ENCODE measurements around the gene IL27RA.

IL27RA gene

DNA sequence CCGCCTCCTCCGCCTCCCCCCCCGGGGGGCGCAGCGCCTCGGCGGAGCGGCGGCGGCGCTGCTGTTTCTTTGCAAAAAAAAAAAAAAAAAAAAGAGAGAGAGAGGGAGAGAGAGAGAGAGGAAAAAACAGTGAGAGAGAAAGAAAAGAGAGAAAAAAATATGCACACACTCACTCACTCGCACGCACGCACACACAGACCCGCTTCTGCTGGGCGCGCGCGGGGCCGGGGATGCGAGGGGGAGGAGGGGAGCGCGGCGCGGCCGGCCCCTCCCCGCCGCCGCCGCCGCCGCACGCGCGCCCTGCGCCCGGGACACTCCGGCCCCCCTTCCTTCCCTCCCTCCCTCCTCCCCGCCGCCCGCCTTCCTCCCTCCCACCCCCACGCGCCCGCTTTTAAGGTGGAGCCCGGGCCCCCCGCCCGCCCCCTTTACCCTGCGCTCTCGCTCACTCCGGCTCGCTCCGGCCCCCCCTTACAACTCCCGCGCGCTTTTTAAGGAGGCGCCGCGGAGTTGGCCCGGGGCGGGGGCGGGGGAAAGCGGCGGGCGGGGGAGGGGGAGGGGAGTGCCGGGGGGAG is 59.0 kb downstream of the IL27RA start, which contains the start of gene SAMD1:
TSS of gene SAMD1 (minus strand) at position 243 of the 572 bp plus-strand sequence.
- peak; percentile 94 for DNase-seq

DNA sequence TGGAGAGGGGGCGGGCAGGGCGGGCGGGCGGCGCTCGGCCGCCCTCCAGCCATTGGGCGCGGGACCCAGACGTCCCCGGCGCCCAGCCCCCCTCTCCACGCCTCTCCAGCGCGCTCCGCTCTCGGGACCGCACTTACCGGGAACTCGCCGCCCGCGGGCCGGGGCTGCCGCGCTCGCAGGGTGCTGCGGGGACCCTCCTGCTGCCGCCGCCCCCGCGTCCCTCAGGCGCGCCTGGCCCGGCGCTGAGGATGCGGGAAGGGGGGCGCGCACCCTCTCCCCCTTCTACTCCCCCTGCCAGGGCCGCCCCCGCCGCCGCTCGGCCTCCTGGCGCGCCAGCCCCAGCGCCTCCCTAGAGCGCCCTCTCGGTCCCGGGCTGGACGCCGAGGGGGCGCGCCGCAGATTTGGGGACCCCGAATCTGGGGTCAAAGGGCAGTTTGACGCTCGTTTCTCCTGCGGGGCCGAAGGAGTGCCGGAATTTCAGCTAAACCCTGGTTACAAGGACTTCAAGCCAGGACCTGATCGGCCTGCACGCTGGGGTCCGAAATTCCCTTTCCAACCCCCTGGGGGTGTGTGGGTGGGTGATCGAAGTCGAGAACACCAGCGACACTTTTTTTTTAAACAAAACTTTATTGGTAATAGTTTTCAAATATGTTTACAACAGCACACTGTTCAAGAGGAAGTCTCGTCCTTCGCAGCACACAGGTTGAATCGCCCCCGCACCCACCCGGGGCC is 59.7 kb downstream of the IL27RA start:
- DNase-seq, result peak; percentile 86

DNA sequence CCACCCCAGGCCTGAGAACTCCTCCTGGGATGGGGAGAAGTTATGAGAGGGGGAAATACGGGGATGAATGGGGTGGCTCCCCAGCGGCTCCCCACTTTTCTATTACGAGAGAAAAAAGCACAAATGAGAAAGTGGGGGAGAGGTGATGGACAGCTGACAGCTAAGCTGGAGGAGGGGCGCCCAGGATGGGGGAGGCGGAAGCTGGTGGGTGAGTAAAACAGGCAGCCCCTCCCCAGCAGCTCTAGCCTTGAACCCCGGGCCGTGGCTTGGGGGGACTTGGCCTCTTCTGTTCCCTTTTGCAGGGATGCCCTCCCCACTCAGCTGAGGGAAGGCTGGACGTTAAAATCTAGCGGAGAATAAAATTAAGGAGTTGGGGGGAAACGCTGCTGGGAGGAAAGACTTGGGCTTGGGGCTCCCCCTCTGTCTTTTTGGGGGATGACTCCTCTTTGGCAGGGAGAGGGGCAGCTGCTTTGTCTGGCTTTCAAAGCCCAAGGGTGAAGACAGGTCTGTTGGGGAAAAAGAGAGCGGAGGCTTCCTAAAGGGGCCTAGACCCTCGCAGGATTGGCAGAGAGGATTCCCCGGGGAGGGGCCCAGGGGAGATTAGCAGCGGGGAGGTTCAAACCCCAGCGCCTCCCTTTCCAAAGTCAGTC is 60.4 kb downstream of the IL27RA start:
- DNase-seq, result peak; percentile 51

DNA sequence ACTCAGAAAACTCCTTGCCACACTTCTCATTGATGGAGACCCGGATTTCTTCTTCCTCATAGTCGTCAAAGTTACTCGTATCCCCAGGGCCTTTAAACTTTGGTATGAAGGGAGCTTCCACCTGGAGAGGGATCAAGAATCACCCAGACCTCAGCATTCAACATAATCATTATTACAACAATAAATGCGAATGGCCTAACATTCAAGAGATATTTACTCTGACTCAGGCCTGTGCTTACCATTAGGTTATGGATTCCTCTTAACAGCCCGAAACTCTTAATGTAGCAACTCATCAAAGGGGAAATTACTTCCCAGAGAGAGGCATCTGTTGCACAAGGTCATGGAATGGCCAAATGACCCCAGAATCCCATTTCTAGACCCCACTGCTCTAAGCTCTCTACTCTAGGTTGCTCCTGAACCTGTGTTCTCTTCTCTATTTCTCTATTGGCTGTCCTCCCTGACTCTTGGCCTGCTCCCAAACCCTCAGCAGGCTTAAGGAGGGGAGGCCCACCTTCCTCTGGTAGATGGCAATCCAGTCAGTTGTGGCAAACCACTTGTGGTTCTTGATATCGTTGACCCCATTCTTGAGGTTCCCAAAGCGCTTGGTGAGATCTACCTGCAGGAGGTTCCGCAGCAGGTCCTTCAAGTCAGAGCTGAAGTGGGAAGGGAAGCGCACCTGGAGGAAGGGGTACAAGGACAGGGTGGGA is 61.7 kb downstream of the IL27RA start:
- DNase-seq, result no peak

DNA sequence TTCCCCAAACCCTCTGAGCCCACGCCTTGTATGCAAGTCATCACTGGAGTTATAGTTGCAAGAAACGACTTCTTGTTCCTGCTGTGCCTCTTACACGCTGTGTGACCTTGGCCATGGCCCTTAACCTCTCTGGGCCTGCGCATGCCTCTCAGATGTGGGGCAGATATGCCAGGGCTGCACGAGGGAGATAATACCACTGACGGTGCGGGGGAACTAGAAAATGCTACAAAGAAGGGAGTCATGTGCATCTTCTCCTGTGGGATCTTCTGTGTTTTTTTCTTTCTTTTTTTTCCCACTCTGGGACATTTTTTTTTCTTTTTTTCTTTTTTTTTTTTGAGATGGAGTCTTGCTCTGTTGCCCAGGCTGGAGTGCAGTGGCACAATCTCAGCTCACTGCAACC is 63.3 kb downstream of the IL27RA start:
- DNase-seq, result no peak

DNA sequence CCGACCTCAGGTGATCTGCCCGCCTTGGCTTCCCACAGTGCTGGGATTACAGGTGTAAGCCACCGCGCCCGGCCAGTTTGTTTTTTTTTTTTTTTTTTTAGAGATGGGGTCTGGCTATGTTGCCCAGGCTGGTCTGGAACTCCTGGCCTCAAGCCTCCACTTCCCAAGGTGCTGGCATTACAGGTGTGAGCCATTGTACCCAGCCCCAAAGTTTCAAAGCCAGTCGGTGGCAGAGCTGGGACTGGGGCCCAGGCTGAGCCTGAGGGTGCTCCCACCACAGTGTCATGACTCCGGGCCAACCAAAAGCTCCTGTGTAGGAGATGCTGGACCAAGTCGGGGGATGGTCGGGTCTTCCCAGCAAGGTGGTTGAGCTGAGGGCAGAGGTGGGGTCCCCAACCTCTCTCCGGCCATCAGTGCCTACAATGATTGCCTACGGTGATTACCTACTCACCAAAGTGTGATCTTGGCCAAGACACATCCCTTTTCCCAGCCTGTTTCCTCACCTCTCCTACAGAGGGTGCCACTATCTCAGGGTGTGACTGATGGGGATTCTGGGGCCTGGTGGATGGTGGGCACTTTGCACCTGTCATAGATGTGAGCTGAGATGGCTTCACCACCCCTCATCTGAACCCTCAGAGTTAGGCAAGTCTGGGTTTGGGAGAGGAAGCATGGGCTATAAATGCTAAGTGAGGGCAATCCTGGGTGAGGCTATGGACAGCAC is 64.9 kb downstream of the IL27RA start:
- DNase-seq, result no peak

DNA sequence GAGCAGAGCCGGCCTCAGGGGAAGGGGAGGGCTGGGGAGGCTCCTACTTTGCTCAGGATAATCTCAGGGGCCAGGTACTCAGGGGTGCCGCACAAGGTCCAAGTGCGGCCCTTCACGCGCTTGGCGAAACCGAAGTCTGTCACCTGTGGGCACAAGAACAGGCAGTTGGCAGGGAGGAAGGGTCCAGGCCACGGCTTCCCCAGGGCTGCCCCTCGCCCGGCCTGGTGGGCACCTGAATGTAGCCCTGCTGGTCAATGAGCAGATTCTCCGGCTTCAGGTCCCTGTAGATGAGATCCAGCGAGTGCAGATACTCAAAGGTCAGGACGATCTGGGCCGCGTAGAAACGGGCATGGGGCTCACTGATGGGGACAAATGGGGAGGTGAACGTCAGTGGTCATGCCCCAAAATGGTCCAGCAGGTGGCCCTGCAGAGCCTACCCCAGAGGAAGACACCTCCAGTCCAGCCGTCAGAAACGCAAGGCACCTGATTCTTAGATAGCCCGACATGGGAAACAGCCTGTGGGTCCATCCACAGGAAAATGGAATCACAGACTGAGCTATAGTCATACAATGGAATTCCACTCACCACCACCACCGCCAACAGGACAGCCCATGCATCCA is 66.1 kb downstream of the IL27RA start:
- no peak for DNase-seq

DNA sequence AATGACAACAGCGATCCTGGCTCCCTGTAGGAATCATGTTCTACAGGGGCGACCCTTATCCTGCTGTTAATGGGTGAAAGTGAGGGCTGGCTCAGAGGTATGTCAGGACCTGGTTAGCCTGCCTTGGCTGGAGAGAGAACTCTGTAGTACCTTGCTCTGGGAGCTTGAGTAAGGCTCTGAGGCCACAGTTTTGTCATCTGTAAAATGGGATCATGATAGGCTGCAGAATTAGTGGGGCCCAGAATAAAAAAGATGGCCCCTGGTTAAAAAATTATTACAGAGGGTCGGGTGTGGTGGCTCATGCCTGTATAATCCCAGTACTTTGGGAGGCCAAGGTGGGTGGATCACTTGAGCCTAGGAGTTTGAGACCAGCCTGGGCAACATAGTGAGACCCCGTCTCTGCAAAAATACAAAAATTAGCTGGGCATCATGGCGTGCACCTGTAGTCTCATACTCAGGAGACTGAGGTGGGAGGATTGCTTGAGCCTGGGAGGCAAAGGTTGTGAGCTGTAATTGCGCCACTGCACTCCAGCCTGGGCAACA is 69.5 kb downstream of the IL27RA start:
- no peak for DNase-seq

DNA sequence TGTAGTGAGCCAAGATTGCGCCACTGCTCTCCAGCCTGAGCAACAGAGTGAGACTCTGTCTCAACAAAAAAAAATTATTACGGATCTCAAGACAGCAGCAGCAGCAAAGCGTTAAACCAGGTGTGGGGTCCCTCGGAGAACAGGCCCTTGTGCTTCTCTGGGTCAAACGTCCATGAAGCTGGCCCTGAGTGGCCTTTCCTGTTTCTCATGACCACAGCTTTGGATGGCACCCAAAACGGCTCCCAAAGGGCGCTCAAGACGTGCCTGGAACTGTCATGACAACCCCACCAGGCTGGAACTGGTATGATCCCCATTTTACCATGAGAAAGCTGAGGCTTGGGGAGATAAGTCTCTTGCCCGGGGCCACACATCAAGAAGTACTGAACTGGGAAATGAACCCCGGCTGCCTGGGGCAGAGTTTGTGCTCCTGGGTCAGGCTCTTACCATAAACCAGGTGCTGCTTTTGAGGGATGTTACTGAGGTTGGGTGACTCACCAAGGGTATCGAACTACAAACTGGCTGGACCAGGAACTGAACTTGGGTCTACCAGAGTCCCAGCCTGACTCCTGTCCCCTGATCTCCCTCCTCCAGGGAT is 70.6 kb downstream of the IL27RA start:
- no peak for DNase-seq

DNA sequence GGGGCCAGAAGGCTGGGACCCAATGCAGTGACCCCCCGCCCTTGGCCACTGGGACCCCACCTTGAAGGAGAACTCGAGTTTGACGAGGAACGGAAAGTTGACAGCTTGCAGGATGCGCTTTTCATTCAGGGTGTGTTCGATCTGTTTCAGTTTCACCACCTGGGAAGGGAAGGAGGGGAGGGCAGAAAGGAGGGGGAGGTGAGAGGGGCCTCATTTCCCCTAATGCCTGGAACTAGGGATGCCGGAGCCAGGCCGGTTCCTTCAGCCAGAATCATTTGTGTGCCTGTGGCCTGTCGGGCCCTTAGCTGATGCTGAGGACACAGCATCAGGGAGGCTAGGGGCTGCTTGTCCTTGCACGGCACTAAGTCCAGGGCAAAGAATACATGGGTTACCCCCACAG is 71.2 kb downstream of the IL27RA start:
- DNase-seq, result no peak

Measured in eye (tissue), 1 donor.